ENCODE data around the gene SGF29. TPM values are rescaled to one million over a fixed set of nuclear protein-coding genes. Genes with fewer than 3 reads are reported as not detected.
A peak's percentile ranks its signal among the peaks of the same experiment; 100 is the strongest.

The SGF29 gene
- total RNA-seq, 1 donor from 2014 or later, result 10.6 TPM

DNA sequence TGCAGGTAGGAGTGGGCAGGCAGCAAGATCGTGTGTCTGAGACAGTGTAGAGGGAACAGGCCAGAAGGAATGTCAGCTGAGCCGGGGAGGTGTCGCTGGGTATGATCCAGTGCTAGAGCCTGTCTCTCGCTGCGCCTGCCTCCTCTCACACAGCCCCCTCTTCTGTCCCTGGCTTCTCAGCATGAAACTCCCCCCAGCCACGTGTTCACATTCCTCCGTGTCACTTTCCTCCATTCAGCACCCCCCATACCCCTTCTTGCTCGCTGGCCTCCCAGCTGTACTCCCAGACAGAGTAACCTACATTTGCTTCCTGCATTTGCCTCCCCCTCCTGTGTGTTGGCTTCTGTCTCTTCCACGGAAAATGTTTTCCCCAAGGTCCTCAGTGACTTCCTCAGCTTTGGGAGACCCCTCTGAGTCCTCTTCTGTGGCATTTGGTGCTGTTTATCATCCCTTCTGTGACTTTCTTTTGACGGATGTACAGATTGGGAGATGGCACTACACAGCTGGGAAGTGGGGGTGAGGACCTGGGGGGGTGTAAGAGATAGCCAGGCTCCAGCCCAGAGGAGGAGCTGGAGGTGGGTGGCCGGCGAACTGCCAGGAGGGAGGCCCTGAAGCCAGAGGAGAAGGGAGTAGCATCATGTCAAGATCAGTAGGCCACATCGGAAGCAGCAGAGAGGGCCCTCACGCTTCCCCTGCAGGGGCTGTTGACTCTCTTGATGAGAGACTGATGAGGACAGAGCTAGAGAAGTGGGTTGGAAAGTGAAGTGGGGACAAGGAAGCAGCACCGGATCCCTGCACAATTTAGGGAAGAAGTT lies 19.2 kb downstream of the SGF29 start:
- no peak overlapping the region for H3K9ac ChIP-seq (ENCODE audit: low read length)
- H3K9me3 ChIP-seq (ENCODE audit: insufficient read depth, low read depth, low read length), result no peaks in the 10 kb centered on the region
- peak overlapping the region; percentile 28 for H3K4me2 ChIP-seq (ENCODE audit: low read length)
- H3K4me1 ChIP-seq (ENCODE audit: insufficient read depth, low read length), result no peaks in the 10 kb centered on the region
- Mint-ChIP-seq H3K27ac (ENCODE audit: unreplicated experiment) (peak overlapping the region; percentile 70), H3K4me1 (ENCODE audit: low read depth, unreplicated experiment) (peaks cover 15% of the 10 kb centered on the region), H3K9me3 (ENCODE audit: unreplicated experiment) (no peaks in the 10 kb centered on the region), H3K36me3 (ENCODE audit: low read depth, unreplicated experiment) (peaks cover 3% of the 10 kb centered on the region), H3K4me3 (ENCODE audit: unreplicated experiment) (no peak overlapping the region), H3K27me3 (ENCODE audit: low read depth, unreplicated experiment) (no peaks in the 10 kb centered on the region)
- peaks cover 2% of the 10 kb centered on the region for H3K79me2 ChIP-seq (ENCODE audit: insufficient read depth, low read length)
- peak overlapping the region; percentile 5 for H2AFZ ChIP-seq (ENCODE audit: low read depth, low read length)
- FAIRE-seq, result no peak
- H3K4me3 ChIP-seq (ENCODE audit: insufficient read depth, low read depth, low read length), result no peak overlapping the region
- no peaks in the 10 kb centered on the region for H3K36me3 ChIP-seq (ENCODE audit: insufficient read depth, low read length)
- no peak overlapping the region for H3K27ac ChIP-seq (ENCODE audit: low read depth, low read length)
- no peaks in the 10 kb centered on the region for H3K27me3 ChIP-seq (ENCODE audit: insufficient read depth, low read length)
- H4K20me1 ChIP-seq (ENCODE audit: insufficient read depth, low read length), result peaks cover 31% of the 10 kb centered on the region
- TF ChIP-seq EZH2 (IDR thresholded peaks at IDR 0.05; ENCODE audit: insufficient read depth, low read length), result no peak
- TF ChIP-seq, protein P1, sequence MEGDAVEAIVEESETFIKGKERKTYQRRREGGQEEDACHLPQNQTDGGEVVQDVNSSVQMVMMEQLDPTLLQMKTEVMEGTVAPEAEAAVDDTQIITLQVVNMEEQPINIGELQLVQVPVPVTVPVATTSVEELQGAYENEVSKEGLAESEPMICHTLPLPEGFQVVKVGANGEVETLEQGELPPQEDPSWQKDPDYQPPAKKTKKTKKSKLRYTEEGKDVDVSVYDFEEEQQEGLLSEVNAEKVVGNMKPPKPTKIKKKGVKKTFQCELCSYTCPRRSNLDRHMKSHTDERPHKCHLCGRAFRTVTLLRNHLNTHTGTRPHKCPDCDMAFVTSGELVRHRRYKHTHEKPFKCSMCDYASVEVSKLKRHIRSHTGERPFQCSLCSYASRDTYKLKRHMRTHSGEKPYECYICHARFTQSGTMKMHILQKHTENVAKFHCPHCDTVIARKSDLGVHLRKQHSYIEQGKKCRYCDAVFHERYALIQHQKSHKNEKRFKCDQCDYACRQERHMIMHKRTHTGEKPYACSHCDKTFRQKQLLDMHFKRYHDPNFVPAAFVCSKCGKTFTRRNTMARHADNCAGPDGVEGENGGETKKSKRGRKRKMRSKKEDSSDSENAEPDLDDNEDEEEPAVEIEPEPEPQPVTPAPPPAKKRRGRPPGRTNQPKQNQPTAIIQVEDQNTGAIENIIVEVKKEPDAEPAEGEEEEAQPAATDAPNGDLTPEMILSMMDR (IDR thresholded peaks at IDR 0.05; ENCODE audit: insufficient read depth, low read depth, low read length), result no peak
- DNase-seq (ENCODE audit: low read depth), result no peak

DNA sequence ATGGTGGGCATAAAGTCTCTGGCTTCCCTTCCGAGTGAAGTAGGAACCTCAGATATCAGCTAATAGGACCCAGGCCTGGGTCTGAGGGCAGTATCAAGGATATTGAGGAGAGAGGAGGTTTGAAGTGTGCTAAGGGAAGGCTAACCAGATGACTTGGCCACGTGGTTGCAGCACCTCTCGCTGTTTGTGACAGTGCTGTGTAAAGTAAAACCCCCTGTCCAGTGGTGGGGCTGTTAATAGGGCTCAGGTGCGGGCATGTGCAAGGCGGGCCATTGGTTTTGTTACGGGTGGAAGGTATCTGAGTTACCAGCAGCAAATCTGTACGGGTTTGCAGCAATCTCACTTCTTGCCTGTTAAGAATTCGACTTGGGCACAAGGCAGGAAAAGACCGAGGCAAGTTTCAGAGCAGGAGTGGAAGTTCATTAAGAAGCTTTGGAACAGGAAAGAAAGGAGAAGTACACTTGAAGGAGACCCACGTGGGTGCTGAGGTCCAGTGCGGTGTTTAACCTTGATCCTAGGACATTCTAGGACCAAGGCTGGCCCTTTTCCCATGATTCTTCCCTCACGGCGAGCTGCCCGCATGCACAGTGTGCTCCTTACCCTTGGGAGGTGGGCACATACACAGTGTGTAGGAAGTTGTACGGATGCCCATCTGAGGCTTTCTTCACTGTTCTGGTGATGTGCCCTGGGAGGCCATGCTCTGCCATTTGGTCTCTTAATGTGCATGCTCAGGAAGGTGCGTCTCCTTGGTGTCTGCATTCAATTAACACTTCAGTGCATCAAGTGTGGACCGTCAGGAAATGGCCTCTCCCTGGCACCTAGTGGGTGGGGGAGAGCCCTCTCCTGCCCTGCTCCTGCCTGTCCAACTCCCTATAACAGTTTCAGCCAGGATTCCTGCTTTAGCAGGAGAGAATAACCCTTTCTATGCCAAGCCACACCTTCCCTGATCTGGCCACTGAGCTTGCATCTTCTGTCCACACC lies 20.3 kb downstream of the SGF29 start:
- no peak overlapping the region for H3K4me3 Mint-ChIP-seq (ENCODE audit: unreplicated experiment)

More for the DNA sequence above, 20.3 kb downstream of the SGF29 start:
- TF ChIP-seq EZH2 (IDR thresholded peaks at IDR 0.05; ENCODE audit: insufficient read depth, low read length), result no peak
- TF ChIP-seq, protein P1 (IDR thresholded peaks at IDR 0.05; ENCODE audit: insufficient read depth, low read depth, low read length), result no peak
- Histone ChIP-seq H3K4me2 (ENCODE audit: low read length) (no peak overlapping the region), H3K27ac (ENCODE audit: low read depth, low read length) (no peak overlapping the region), H3K4me3 (ENCODE audit: insufficient read depth, low read depth, low read length) (no peak overlapping the region), H2AFZ (ENCODE audit: low read depth, low read length) (no peak overlapping the region), H3K4me1 (ENCODE audit: insufficient read depth, low read length) (no peaks in the 10 kb centered on the region), H4K20me1 (ENCODE audit: insufficient read depth, low read length) (peaks cover 31% of the 10 kb centered on the region), H3K9ac (ENCODE audit: low read length) (no peak overlapping the region), H3K36me3 (ENCODE audit: insufficient read depth, low read length) (no peaks in the 10 kb centered on the region), H3K9me3 (ENCODE audit: insufficient read depth, low read depth, low read length) (no peaks in the 10 kb centered on the region), H3K27me3 (ENCODE audit: insufficient read depth, low read length) (no peaks in the 10 kb centered on the region), H3K79me2 (ENCODE audit: insufficient read depth, low read length) (peaks cover 2% of the 10 kb centered on the region)
- peaks cover 3% of the 10 kb centered on the region for H3K36me3 Mint-ChIP-seq (ENCODE audit: low read depth, unreplicated experiment)
- no peak for DNase-seq (ENCODE audit: low read depth)
- no peaks in the 10 kb centered on the region for H3K27me3 Mint-ChIP-seq (ENCODE audit: low read depth, unreplicated experiment)
- FAIRE-seq, result no peak
- H3K4me1 Mint-ChIP-seq (ENCODE audit: low read depth, unreplicated experiment), result peaks cover 14% of the 10 kb centered on the region
- no peak overlapping the region for H3K27ac Mint-ChIP-seq (ENCODE audit: unreplicated experiment)
- no peaks in the 10 kb centered on the region for H3K9me3 Mint-ChIP-seq (ENCODE audit: unreplicated experiment)
